ENCODE measurements around the gene PCF11.

PCF11 gene

GRCh38 chr11:83151274-83151977 lies 5.5 kb upstream of the PCF11 start:
- DNase-seq (ENCODE audit: low read depth, low spot score): no peak

GRCh38 chr11:83152264-83152663 lies 4.7 kb upstream of the PCF11 start:
- no peak for DNase-seq (ENCODE audit: low read depth, low spot score)

GRCh38 chr11:83153764-83154163 lies 3.2 kb upstream of the PCF11 start:
- DNase-seq (ENCODE audit: low read depth, low spot score): no peak

GRCh38 chr11:83156144-83156995 lies 561 bp upstream of the PCF11 start:
- peak; percentile 100 for DNase-seq (ENCODE audit: low read depth, low spot score)

- peak; percentile 71 for DNase-seq (ENCODE audit: low read depth, low spot score)
Measured at GRCh38 chr11:83157594-83158356, 844 bp downstream of the PCF11 start.

- no peak for DNase-seq (ENCODE audit: low read depth, low spot score)
Measured at GRCh38 chr11:83158357-83158786, 1.4 kb downstream of the PCF11 start.

GRCh38 chr11:83158965-83159901 lies 2.3 kb downstream of the PCF11 start:
- peak; percentile 3 for DNase-seq (ENCODE audit: low read depth, low spot score)

- DNase-seq (ENCODE audit: low read depth, low spot score): peak; percentile 18
Measured at GRCh38 chr11:83159902-83160865, 3.3 kb downstream of the PCF11 start.

GRCh38 chr11:83161610-83162199 lies 4.8 kb downstream of the PCF11 start:
- DNase-seq (ENCODE audit: low read depth, low spot score): no peak

- DNase-seq (ENCODE audit: low read depth, low spot score): no peak
Measured at GRCh38 chr11:83162377-83162776, 5.4 kb downstream of the PCF11 start.

- no peak for DNase-seq (ENCODE audit: low read depth, low spot score)
Measured at GRCh38 chr11:83166193-83166866, 9.4 kb downstream of the PCF11 start.

GRCh38 chr11:83168756-83169155 lies 11.8 kb downstream of the PCF11 start:
- DNase-seq (ENCODE audit: low read depth, low spot score): no peak

GRCh38 chr11:83170865-83171264 lies 13.9 kb downstream of the PCF11 start:
- no peak for DNase-seq (ENCODE audit: low read depth, low spot score)

GRCh38 chr11:83172551-83172950 lies 15.6 kb downstream of the PCF11 start:
- DNase-seq (ENCODE audit: low read depth, low spot score): no peak

- no peak for DNase-seq (ENCODE audit: low read depth, low spot score)
Measured at GRCh38 chr11:83174008-83174407, 17.1 kb downstream of the PCF11 start.

- DNase-seq (ENCODE audit: low read depth, low spot score): no peak
Measured at GRCh38 chr11:83175815-83176214, 18.9 kb downstream of the PCF11 start.

GRCh38 chr11:83181815-83182214 lies 24.9 kb downstream of the PCF11 start:
- no peak for DNase-seq (ENCODE audit: low read depth, low spot score)

- DNase-seq (ENCODE audit: low read depth, low spot score): no peak
Measured at GRCh38 chr11:83185767-83186166, 28.8 kb downstream of the PCF11 start.

GRCh38 chr11:83187465-83187864 lies 30.5 kb downstream of the PCF11 start:
- no peak for DNase-seq (ENCODE audit: low read depth, low spot score)
